Progenitor cell of endocrine pancreas (in vitro differentiated cells): ENCODE data around the gene VEGFB. TPM values are rescaled to one million over a fixed set of nuclear protein-coding genes. Genes with fewer than 3 reads are reported as not detected.

Source experiments
- DNase-seq: peaks from one replicate; pipeline ENCODE4 v3.0.0; 2021; ENCODE audit warnings: low spot score; ENCODE audit not compliant: unreplicated experiment
- H3K27ac Mint-ChIP-seq: 2 replicates; pipeline ENCODE4 v1.8.0; 2021; ENCODE audit warnings: mild to moderate bottlenecking, moderate library complexity, mixed read lengths
- H3K27me3 Mint-ChIP-seq: 2 replicates; pipeline ENCODE4 v1.8.0; 2021; ENCODE audit warnings: mixed read lengths
- H3K36me3 Mint-ChIP-seq: 2 replicates; pipeline ENCODE4 v1.8.0; 2022; ENCODE audit warnings: mixed read lengths; ENCODE audit not compliant: insufficient read depth
- H3K4me1 Mint-ChIP-seq: 2 replicates; pipeline ENCODE4 v1.8.0; 2021; ENCODE audit warnings: low read depth, mixed read lengths
- H3K4me3 Mint-ChIP-seq: 2 replicates; pipeline ENCODE4 v1.8.0; 2021; ENCODE audit warnings: low read depth, mild to moderate bottlenecking, moderate library complexity, mixed read lengths
- H3K9me3 Mint-ChIP-seq: 2 replicates; pipeline ENCODE4 v1.8.0; 2021; ENCODE audit warnings: low read depth, mixed read lengths
- CTCF ChIP-seq: fragments of 200-600 bp; sonication (generic); IDR thresholded peaks from one replicate; pipeline ENCODE4 v1.5.0; 2021; ENCODE audit warnings: antibody characterized with exemption, mild to moderate bottlenecking; ENCODE audit not compliant: unreplicated experiment
- total RNA-seq: library from RNA; stranded (reverse); gene quantifications from 2 replicates; pipeline ENCODE4 v1.2.1, GENCODE V29; 2021

Gene VEGFB
- total RNA-seq, 1 donor from 2014 or later: 68.2 TPM

- H3K9me3 Mint-ChIP-seq: no peaks in the 10 kb centered on the region
- peaks cover 4% of the 10 kb centered on the region for H3K36me3 Mint-ChIP-seq
- DNase-seq: no peak
- H3K4me3 Mint-ChIP-seq: no peak overlapping the region
- no peak overlapping the region for H3K27ac Mint-ChIP-seq
- peaks cover 13% of the 10 kb centered on the region for H3K4me1 Mint-ChIP-seq
- no peak for TF ChIP-seq CTCF
- H3K27me3 Mint-ChIP-seq: no peaks in the 10 kb centered on the region
Measured at GRCh38 chr11:64222651-64223000, 11.8 kb upstream of the VEGFB start.

GRCh38 chr11:64223001-64223651 lies 11.3 kb upstream of the VEGFB start:
- Mint-ChIP-seq H3K9me3 (no peaks in the 10 kb centered on the region), H3K4me1 (peaks cover 13% of the 10 kb centered on the region), H3K36me3 (peaks cover 4% of the 10 kb centered on the region), H3K27me3 (no peaks in the 10 kb centered on the region), H3K4me3 (no peak overlapping the region), H3K27ac (no peak overlapping the region)
- DNase-seq: no peak
- TF ChIP-seq CTCF: no peak

- no peak overlapping the region for H3K27ac Mint-ChIP-seq
Measured at GRCh38 chr11:64224151-64224890, 10.1 kb upstream of the VEGFB start.

GRCh38 chr11:64224891-64225607 lies 9.3 kb upstream of the VEGFB start:
- peaks cover 13% of the 10 kb centered on the region for H3K4me1 Mint-ChIP-seq
- no peak overlapping the region for H3K27ac Mint-ChIP-seq
- H3K4me3 Mint-ChIP-seq: peak overlapping the region; percentile 87
- no peaks in the 10 kb centered on the region for H3K9me3 Mint-ChIP-seq
- no peaks in the 10 kb centered on the region for H3K36me3 Mint-ChIP-seq
- H3K27me3 Mint-ChIP-seq: no peaks in the 10 kb centered on the region
- no peak for DNase-seq
- no peak for TF ChIP-seq CTCF

More at GRCh38 chr11:64224151-64224890, 10.1 kb upstream of the VEGFB start:
- peaks cover 7% of the 10 kb centered on the region for H3K4me1 Mint-ChIP-seq
- H3K9me3 Mint-ChIP-seq: no peaks in the 10 kb centered on the region
- DNase-seq: no peak
- TF ChIP-seq CTCF: no peak
- no peaks in the 10 kb centered on the region for H3K27me3 Mint-ChIP-seq
- no peaks in the 10 kb centered on the region for H3K36me3 Mint-ChIP-seq
- H3K4me3 Mint-ChIP-seq: peak overlapping the region; percentile 87
